ENCODE measurements around the gene NPC1L1. TPM values are rescaled to one million over a fixed set of nuclear protein-coding genes. Genes with fewer than 3 reads are reported as not detected.

NPC1L1 gene
- total and polyA plus RNA-seq, 7 donors: 0.09 to 0.83 (median 0.36) TPM; not detected in 2

DNA sequence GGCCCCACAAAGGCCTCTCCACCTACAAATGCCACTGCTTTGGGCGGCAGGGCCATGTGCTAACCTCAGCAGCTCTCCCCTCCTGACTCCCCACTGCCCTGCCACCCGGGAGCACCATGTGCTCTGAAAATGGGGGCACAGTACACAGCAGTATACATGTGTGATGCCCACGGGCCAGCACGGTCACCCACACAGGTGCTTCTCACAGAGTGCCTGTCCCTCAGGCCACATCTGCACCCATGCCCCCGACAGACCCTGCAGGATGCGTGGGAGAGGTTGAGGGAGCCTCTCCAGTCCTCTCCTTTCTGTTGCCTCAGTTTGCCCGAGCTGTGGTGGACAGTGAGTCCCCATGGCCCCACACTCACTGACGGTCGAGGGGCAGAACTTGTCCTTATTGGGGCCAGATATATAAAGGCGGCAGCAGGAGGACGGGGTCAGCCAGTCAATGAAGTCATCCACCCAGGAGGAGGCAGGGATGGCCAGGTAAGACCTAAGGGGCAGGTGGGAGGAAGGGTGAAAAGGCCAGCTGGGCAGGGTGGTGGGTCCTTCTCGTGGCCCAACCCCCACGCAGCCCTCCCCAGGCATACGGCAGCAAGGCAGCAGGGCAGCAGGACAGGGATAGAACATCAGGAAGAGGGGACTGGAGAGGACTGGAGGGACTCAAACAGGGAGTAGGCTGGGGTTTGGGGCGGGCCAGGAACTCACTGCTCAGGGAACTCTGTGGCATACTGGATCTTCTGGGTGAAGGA is 19.6 kb downstream of the NPC1L1 start:
- H3K27ac ChIP-seq: no peak overlapping the region
- TF ChIP-seq POLR2AphosphoS5 (IDR thresholded peaks at IDR 0.05): no peak
- no peak for TF ChIP-seq EP300 (IDR thresholded peaks at IDR 0.05)
- TF ChIP-seq POLR2A (IDR thresholded peaks at IDR 0.05): no peak
- H3K27me3 ChIP-seq: no peaks in the 10 kb centered on the region
- intact Hi-C loops (cut with DNase I): no loop called here
- DNase-seq: no peak
- H3K4me3 ChIP-seq: no peak overlapping the region
- no peaks in the 10 kb centered on the region for H3K4me1 ChIP-seq
- peaks cover 0 to 10% (median 0%) of the 10 kb centered on the region in 4 donors for H3K9me3 ChIP-seq
- WGBS, 2 donors: 88% methylated on average over 15 of the region's 15 CpGs
- H3K36me3 ChIP-seq: no peaks in the 10 kb centered on the region

DNA sequence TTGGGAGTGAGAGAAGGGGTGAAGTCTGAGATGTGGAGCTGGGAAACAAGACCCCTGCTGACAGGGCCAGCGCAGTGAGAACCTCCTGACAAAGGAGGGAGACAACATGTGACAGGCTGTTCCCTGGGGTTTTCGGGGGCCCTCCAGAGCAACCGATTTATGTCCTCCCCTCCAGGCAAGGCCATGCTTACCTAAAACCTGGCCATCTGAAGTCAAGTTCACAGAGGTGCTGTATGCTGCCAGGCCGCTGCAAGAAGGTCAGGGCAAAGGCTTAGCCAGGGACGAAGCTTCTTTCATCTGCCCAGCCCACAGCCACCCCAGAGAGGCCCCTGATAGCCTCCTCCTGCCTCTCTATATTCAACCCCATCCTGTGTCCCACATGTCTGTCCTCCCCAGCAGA is 20.6 kb downstream of the NPC1L1 start:
- Histone ChIP-seq H3K4me1 (no peaks in the 10 kb centered on the region), H3K36me3 (no peaks in the 10 kb centered on the region), H3K27me3 (no peaks in the 10 kb centered on the region), H3K4me3 (no peak overlapping the region), H3K27ac (no peak overlapping the region), H3K9me3 (peaks cover 0 to 7% (median 0%) of the 10 kb centered on the region in 4 donors)
- TF ChIP-seq POLR2A (IDR thresholded peaks at IDR 0.05): no peak
- TF ChIP-seq CTCF (IDR thresholded peaks at IDR 0.05): no peak
- TF ChIP-seq EP300 (IDR thresholded peaks at IDR 0.05): no peak
- TF ChIP-seq POLR2AphosphoS5 (IDR thresholded peaks at IDR 0.05): no peak
- intact Hi-C loops (cut with DNase I): no loop called here
- DNase-seq: no peak
- 90 to 94% methylated on average over 5 of the region's 5 CpGs for WGBS, 2 donors

DNA sequence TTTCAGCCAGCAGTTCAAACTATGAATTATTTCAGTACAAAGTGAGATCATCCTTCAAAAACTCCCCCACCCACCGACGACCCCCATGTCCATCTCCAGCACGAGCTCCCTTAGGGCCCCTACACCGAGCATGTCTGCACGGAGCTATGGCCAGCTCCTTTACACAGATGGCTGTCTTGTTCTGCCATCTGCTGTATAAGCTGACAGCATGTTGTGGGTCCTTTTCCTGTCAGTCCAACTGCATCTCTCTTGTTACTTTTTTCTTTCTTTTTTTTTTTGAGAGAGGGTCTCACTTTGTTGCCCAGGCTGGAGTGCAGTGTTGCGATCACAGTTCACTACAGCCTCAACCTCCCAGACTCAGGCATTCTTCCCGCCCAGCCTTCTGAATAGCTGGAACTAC is 21.6 kb downstream of the NPC1L1 start:
- Histone ChIP-seq H3K4me3 (no peak overlapping the region), H3K36me3 (no peaks in the 10 kb centered on the region), H3K4me1 (no peaks in the 10 kb centered on the region), H3K27ac (no peak overlapping the region), H3K9me3 (peaks cover 0 to 4% (median 0%) of the 10 kb centered on the region in 4 donors), H3K27me3 (no peaks in the 10 kb centered on the region)
- TF ChIP-seq POLR2AphosphoS5 (IDR thresholded peaks at IDR 0.05) (no peak), EP300 (IDR thresholded peaks at IDR 0.05) (no peak), POLR2A (IDR thresholded peaks at IDR 0.05) (no peak), CTCF (IDR thresholded peaks at IDR 0.05) (no peak)
- 79 to 85% methylated on average over 7 of the region's 7 CpGs for WGBS, 2 donors
- intact Hi-C loops (cut with DNase I): no loop called here
- no peak for DNase-seq

DNA sequence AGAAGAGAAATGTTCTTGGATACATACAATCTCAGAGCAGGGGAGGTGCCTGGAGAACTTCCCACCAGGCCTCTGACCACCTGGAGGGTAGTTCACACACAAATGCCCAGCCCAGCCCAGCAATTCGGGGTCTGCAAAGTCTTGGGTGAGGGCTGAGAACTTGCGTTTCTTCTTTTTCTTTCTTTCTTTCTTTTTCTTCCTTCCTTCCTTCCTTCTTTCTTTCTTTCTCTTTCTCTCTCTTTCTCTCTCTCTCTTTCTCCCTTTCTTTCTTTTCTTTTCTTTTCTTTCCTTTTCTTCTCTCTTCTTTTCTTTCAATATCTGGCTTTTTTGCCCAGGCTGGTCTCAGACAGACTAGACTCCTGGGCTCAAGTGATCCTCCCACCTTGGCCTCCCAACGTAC is 22.4 kb downstream of the NPC1L1 start:
- DNase-seq: no peak
- no peak for TF ChIP-seq CTCF (IDR thresholded peaks at IDR 0.05)
- no peak for TF ChIP-seq POLR2AphosphoS5 (IDR thresholded peaks at IDR 0.05)
- TF ChIP-seq EP300 (IDR thresholded peaks at IDR 0.05): no peak
- no peak for TF ChIP-seq POLR2A (IDR thresholded peaks at IDR 0.05)

DNA sequence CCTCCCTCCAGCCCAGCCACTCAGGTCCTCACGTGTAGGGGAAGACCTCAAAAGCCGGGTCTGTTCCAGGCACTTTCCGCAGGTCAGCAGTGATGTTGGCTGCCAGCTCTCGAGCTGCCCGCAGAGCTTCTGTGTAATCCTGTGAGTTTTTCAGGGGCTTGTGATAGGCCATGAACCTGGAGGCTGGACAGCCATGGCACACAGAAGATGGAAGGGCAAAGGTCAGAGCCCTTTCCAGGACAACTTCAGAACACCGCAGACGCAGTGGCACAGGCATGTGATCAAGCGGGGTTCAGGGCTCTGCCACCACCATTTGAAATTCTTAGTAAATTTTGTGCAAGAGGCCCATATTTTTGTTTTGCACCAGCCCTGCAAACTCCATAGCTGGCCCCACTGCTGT is 24.0 kb downstream of the NPC1L1 start:
- Histone ChIP-seq H3K36me3 (peaks cover 0 to 6% (median 0%) of the 10 kb centered on the region in 4 donors), H3K27ac (no peak overlapping the region), H3K4me3 (no peak overlapping the region), H3K9me3 (no peaks in the 10 kb centered on the region), H3K27me3 (no peaks in the 10 kb centered on the region), H3K4me1 (no peaks in the 10 kb centered on the region)
- WGBS, 2 donors: 88 to 94% methylated on average over 8 of the region's 8 CpGs
- no peak for DNase-seq
- TF ChIP-seq CTCF (IDR thresholded peaks at IDR 0.05) (no peak), POLR2A (IDR thresholded peaks at IDR 0.05) (no peak), EP300 (IDR thresholded peaks at IDR 0.05) (no peak), POLR2AphosphoS5 (IDR thresholded peaks at IDR 0.05) (no peak)
- intact Hi-C loops (cut with DNase I): no loop called here

More for the DNA sequence above, 22.4 kb downstream of the NPC1L1 start:
- Histone ChIP-seq H3K27me3 (no peaks in the 10 kb centered on the region), H3K27ac (no peak overlapping the region), H3K4me1 (no peaks in the 10 kb centered on the region), H3K4me3 (no peak overlapping the region), H3K36me3 (no peaks in the 10 kb centered on the region), H3K9me3 (no peaks in the 10 kb centered on the region)
- 81 to 82% methylated on average over 3 of the region's 3 CpGs for WGBS, 2 donors
- intact Hi-C loops (cut with DNase I): no loop called here
